Upper lobe of left lung (tissue), 6 donors: Measurements from ENCODE around the gene TARS3. TPM values are rescaled to one million over a fixed set of nuclear protein-coding genes. Genes with fewer than 3 reads are reported as not detected.

Experiments used
- ATAC-seq, 2 donors: fragments of 200-7000 bp; cut with Tn5 transposase; one replicate each; pipeline ENCODE4 v1.9.1; 2022; ENCODE audit warnings: mild to moderate bottlenecking in 2 of 2, moderate library complexity in 2 of 2; ENCODE audit not compliant: low FRiP score in 2 of 2
- DNase-seq, 2 donors: peaks; one replicate each; pipeline ENCODE4 v3.0.0-alpha.2; 2019 to 2020
- H3K27ac ChIP-seq, 4 donors: fragments of 200-600 bp; sonication (generic); one replicate each; pipeline ENCODE4 v1.5.1; 2016 to 2019
- H3K27me3 ChIP-seq, 4 donors: fragments of 200-600 bp; sonication (generic); one replicate each; pipeline ENCODE4 v1.5.1; 2017 to 2019
- H3K36me3 ChIP-seq, 4 donors: fragments of 200-600 bp; sonication (generic); one replicate each; pipeline ENCODE4 v1.5.1; 2016 to 2019
- H3K4me1 ChIP-seq, 4 donors: fragments of 200-600 bp; sonication (generic); one replicate each; pipeline ENCODE4 v1.5.1; 2018 to 2019
- H3K4me3 ChIP-seq, 4 donors: fragments of 200-600 bp; sonication (generic); one replicate each; pipeline ENCODE4 v1.5.1; 2017 to 2019; ENCODE audit warnings: mild to moderate bottlenecking in 2 of 4, moderate library complexity in 1 of 4
- H3K9me3 ChIP-seq, 4 donors: fragments of 200-600 bp; sonication (generic); one replicate each; pipeline ENCODE4 v1.5.1; 2018 to 2019
- EP300 ChIP-seq, 4 donors: sonication (generic); formaldehyde crosslinking; IDR thresholded peaks; one replicate each; pipeline ENCODE4 v1.5.1; 2017; ENCODE audit warnings: antibody characterized with exemption in 4 of 4, control low read depth in 2 of 4
- POLR2A ChIP-seq, 4 donors: fragments of 450-650 bp; IDR thresholded peaks; one replicate each; pipeline ENCODE4 v1.5.1; 2016 to 2017; ENCODE audit warnings: antibody characterized with exemption in 4 of 4, mild to moderate bottlenecking in 2 of 4
- POLR2AphosphoS5 ChIP-seq, 2 donors: sonication (generic); formaldehyde crosslinking; IDR thresholded peaks; one replicate each; pipeline ENCODE4 v1.5.1; 2017; ENCODE audit warnings: antibody characterized with exemption in 2 of 2
- WGBS, 2 donors: methylation state at CpG; one replicate each; pipeline ENCODE4 v1.1.5; 2017 to 2018; 5-methylcytosine and 5-hydroxymethylcytosine counted together
- total RNA-seq, 6 donors: library from RNA; depleted of rRNA in 4 of 6; stranded (reverse); fragments of >200 nt in 4 of 6; gene quantifications; one replicate each; pipeline versions ENCODE4 v1.1.0 to v1.2.1, GENCODE V29; 2016 to 2021
- TF ChIP-seq, protein P1 (sequence below), 6 experiments: fragments of 450-650 bp in 4 of 6; fragments of 200-600 bp in 2 of 6; sonication (generic) in 2 of 6; IDR thresholded peaks; one replicate each; pipeline ENCODE4 v1.5.1; 2016 to 2019; ENCODE audit warnings: antibody characterized with exemption in 6 of 6
- donor health status: DM: no; HTN: no; CAD: no; lungs with moderate emphysema.
- donor health status: DM: no; HTN: yes; CAD: no; lungs with severe emphysema.

Gene TARS3
- total RNA-seq, 6 donors from 2014 or later: 8.7 to 45.1 (median 13.9) TPM

DNA sequence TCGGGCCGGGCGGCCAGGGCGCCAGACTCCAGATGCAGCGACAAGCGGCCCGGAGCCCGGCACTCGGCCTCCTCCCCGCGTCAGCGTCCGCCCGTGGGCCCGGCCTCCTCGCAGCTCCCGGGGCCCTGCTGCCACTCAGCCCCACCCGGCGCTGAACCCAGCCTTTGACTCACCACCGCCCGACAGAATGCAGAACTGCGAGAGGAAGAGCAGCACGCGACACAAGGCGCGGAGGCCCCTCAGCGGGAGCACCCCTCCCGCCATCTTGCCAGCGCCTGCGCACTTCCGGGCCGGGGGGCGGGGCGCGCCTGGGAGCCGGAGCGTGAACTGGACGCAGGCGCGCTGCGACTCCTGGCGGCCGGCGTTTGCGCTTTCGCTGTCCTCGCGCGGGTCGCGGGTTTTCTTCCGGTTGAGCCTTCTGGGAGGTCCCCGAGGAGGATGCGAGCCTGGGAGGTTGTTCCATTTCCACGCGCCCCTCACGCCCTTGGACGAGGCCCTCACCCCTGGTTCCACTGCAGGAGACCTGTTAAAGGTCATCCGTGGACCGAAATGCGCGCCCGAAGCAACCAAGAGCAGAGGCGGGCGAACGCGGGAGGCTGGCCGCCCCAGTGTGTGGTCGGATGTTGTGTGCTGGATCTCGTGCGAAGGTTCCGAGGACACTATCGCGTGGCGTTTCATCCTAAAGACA is 72.0 kb downstream of the TARS3 start, which contains the start of gene TM2D3:
Gene TM2D3, minus strand, starts transcription at position 284 of the 688 bp plus-strand sequence. Its CDS starts 20 bp downstream, at position 264.
- no peaks in the 10 kb centered on the region for H3K9me3 ChIP-seq
- WGBS, 2 donors: 0 to 2% methylated on average over 11 of the region's 75 CpGs
- ATAC-seq (peak; percentile 98 to 99), DNase-seq (peak; percentile 95 to 100)
- H3K27me3 ChIP-seq: no peaks in the 10 kb centered on the region
- TF ChIP-seq, protein P1, sequence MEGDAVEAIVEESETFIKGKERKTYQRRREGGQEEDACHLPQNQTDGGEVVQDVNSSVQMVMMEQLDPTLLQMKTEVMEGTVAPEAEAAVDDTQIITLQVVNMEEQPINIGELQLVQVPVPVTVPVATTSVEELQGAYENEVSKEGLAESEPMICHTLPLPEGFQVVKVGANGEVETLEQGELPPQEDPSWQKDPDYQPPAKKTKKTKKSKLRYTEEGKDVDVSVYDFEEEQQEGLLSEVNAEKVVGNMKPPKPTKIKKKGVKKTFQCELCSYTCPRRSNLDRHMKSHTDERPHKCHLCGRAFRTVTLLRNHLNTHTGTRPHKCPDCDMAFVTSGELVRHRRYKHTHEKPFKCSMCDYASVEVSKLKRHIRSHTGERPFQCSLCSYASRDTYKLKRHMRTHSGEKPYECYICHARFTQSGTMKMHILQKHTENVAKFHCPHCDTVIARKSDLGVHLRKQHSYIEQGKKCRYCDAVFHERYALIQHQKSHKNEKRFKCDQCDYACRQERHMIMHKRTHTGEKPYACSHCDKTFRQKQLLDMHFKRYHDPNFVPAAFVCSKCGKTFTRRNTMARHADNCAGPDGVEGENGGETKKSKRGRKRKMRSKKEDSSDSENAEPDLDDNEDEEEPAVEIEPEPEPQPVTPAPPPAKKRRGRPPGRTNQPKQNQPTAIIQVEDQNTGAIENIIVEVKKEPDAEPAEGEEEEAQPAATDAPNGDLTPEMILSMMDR (IDR thresholded peaks at IDR 0.05): peak; percentile 77 to 98 (median 96)
- TF ChIP-seq POLR2AphosphoS5 (IDR thresholded peaks at IDR 0.05): peak; percentile 97 to 98
- TF ChIP-seq EP300 (IDR thresholded peaks at IDR 0.05): peak in 2 of 4 donors; percentile 57 to 58
- peak; percentile 16 to 98 (median 93) for TF ChIP-seq POLR2A (IDR thresholded peaks at IDR 0.05)
- peak within 1 kb of the TSS; percentile 97 to 100 (median 99) for H3K27ac ChIP-seq
- peaks cover 0 to 28% (median 5%) of the 10 kb centered on the region in 4 donors for H3K36me3 ChIP-seq
- H3K4me3 ChIP-seq: peak within 1 kb of the TSS; percentile 71 to 91 (median 86)
- H3K4me1 ChIP-seq: peaks cover 24 to 35% (median 28%) of the 10 kb centered on the region in 4 donors

DNA sequence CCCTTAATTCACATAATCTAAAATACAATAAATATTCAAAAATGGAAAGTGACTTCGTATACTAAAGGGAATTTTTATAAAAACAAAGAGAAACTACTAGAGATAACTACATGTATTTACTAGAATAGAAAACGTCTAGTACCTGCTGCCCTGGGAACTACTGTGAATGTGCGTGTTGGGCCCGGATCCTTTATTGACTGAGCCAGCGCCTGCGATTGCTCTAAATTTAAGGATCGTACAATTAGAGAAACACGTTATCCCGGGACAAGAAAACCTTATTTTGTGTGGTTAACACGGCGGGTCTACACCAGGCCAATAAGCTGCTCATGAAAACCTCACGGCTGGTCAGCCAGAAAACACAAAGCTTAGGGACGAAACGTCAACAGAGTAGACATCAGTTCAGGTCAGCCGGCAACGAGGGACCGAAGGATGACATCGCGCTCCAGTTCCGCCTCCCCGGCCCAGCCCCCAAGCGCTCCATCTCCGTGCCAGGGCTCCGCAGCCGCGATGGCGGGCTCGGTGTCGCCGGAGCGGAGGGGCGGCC is 72.6 kb downstream of the TARS3 start:
- peak overlapping the region; percentile 71 to 91 (median 86) for H3K4me3 ChIP-seq
- no peaks in the 10 kb centered on the region for H3K27me3 ChIP-seq
- TF ChIP-seq, protein P1 (IDR thresholded peaks at IDR 0.05): no peak
- peaks cover 24 to 32% (median 28%) of the 10 kb centered on the region in 4 donors for H3K4me1 ChIP-seq
- peak; percentile 34 to 79 for ATAC-seq
- DNase-seq: peak in 1 of 2 donors; percentile 55
- 0 to 1% methylated on average over 21 to 28 of the region's 32 CpGs for WGBS, 2 donors
- peaks cover 0 to 34% (median 7%) of the 10 kb centered on the region in 4 donors for H3K36me3 ChIP-seq
- H3K9me3 ChIP-seq: no peaks in the 10 kb centered on the region
- H3K27ac ChIP-seq: peak overlapping the region; percentile 97 to 100 (median 99)

DNA sequence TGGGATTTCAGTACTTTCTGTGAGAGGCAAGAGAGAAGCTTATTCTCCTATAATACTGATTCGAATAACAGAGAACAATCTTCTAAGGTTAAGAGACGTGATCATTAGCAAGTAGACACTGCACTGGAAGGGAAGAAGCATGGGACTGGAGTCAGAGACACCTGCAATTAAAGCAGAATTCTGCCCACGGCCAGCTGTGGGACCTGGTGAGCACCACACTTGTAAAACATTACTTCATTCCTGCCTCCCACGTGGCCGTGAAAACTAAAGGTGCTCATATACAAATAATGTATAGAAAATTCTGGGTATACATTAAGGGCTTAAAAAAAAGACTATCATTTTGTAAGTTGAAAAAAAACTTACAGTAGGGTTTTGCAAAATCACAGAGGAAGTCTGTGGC is 74.1 kb downstream of the TARS3 start:
- Histone ChIP-seq H3K27me3 (no peaks in the 10 kb centered on the region), H3K36me3 (peaks cover 6 to 44% (median 19%) of the 10 kb centered on the region in 4 donors), H3K4me1 (peaks cover 24 to 32% (median 28%) of the 10 kb centered on the region in 4 donors), H3K27ac (peak overlapping the region in 1 of 4 donors; percentile 97), H3K9me3 (no peaks in the 10 kb centered on the region), H3K4me3 (no peak overlapping the region)
- TF ChIP-seq, protein P1 (IDR thresholded peaks at IDR 0.05): no peak
- TF ChIP-seq EP300 (IDR thresholded peaks at IDR 0.05) (no peak), POLR2A (IDR thresholded peaks at IDR 0.05) (no peak), POLR2AphosphoS5 (IDR thresholded peaks at IDR 0.05) (no peak)
- DNase-seq (no peak), ATAC-seq (no peak)
- WGBS, 2 donors: 70 to 76% methylated on average over 5 of the region's 5 CpGs

GRCh38 chr15:101648356-101648755 is 75.9 kb downstream of the TARS3 start:
- 88 to 93% methylated on average over 6 of the region's 6 CpGs for WGBS, 2 donors
- no peak overlapping the region for H3K27ac ChIP-seq
- TF ChIP-seq, protein P1 (IDR thresholded peaks at IDR 0.05): no peak
- TF ChIP-seq EP300 (IDR thresholded peaks at IDR 0.05) (no peak), POLR2AphosphoS5 (IDR thresholded peaks at IDR 0.05) (no peak), POLR2A (IDR thresholded peaks at IDR 0.05) (no peak)
- H3K9me3 ChIP-seq: no peaks in the 10 kb centered on the region
- H3K36me3 ChIP-seq: peaks cover 20 to 62% (median 34%) of the 10 kb centered on the region in 4 donors
- ATAC-seq (no peak), DNase-seq (peak in 1 of 2 donors; percentile 62)
- H3K4me1 ChIP-seq: peaks cover 24 to 31% (median 27%) of the 10 kb centered on the region in 4 donors
- no peaks in the 10 kb centered on the region for H3K27me3 ChIP-seq
- no peak overlapping the region for H3K4me3 ChIP-seq
